BJ (cell line): ENCODE measurements around the gene TANK. TPM values are rescaled to one million over a fixed set of nuclear protein-coding genes. Genes with fewer than 3 reads are reported as not detected.

Source experiments
- CTCF ChIA-PET: fragments of 350-600 bp; formaldehyde crosslinking; extraction: SDS; loops from one replicate; lab custom pipeline; 2021; ENCODE audit warnings: antibody characterized with exemption, inconsistent platforms; lab: Yijun Ruan, JAX
- POLR2A ChIA-PET: fragments of 300-600 bp; sonication (Branson Sonifier 250); formaldehyde crosslinking; extraction: SDS; loops from one replicate; lab custom pipeline; 2021; ENCODE audit warnings: antibody characterized with exemption; lab: Charles Lee
- DNase-seq: peaks from one replicate; pipeline ENCODE4 v3.0.0-alpha.2; 2011; ENCODE audit warnings: low read depth
- H3K27me3 ChIP-seq: 2 replicates; pipeline ENCODE4 v1.6.0; 2011; ENCODE audit warnings: low read length; ENCODE audit not compliant: control insufficient read depth, insufficient read depth
- H3K36me3 ChIP-seq: 2 replicates; pipeline ENCODE4 v1.5.1; 2011; ENCODE audit warnings: low read length; ENCODE audit not compliant: control insufficient read depth, insufficient read depth
- H3K4me3 ChIP-seq: 2 replicates; pipeline ENCODE4 v1.5.1; 2011; ENCODE audit warnings: low read depth, mild to moderate bottlenecking, control low read depth, low read length
- CTCF ChIP-seq: IDR thresholded peaks from 2 replicates; pipeline ENCODE4 v1.5.1; 2011; ENCODE audit warnings: low read depth, mild to moderate bottlenecking, control low read depth, inconsistent platforms, low read length, moderate library complexity; ENCODE audit not compliant: insufficient read depth
- polyA plus RNA-seq: library from polyadenylated mRNA; depleted of rRNA; stranded (reverse); fragments of >200 nt; gene quantifications from 2 replicates; pipeline ENCODE4 v1.2.3, GENCODE V29; 2011

The TANK gene
- polyA plus RNA-seq, 1 experiment, result 29.8 TPM

- Histone ChIP-seq H3K27me3 (no peaks in the 10 kb centered on the region), H3K4me3 (no peak overlapping the region), H3K36me3 (peaks cover 2% of the 10 kb centered on the region; the same call in 1 of the 2 replicates)
- ChIA-PET POLR2A (no interaction called here), CTCF (interaction anchor here (0.8 kb wide), 1 partner anchor 159 kb away, joined by 4 read pairs; no protein-coding TSS in a partner anchor)
- no peak for DNase-seq
- no peak for TF ChIP-seq CTCF
These were observed 3.2 kb downstream of the TANK start for GRCh38 chr2:161163440-161163839.

- ChIA-PET POLR2A (no interaction called here), CTCF (interaction anchor here (0.8 kb wide), 1 partner anchor 160 kb away, joined by 4 read pairs; no protein-coding TSS in a partner anchor)
- TF ChIP-seq CTCF, result no peak
- DNase-seq, result no peak
- Histone ChIP-seq H3K36me3 (peaks cover 2% of the 10 kb centered on the region; the same call in 1 of the 2 replicates), H3K4me3 (no peak overlapping the region), H3K27me3 (no peaks in the 10 kb centered on the region)
These were observed 3.9 kb downstream of the TANK start for GRCh38 chr2:161164161-161164560.

DNA sequence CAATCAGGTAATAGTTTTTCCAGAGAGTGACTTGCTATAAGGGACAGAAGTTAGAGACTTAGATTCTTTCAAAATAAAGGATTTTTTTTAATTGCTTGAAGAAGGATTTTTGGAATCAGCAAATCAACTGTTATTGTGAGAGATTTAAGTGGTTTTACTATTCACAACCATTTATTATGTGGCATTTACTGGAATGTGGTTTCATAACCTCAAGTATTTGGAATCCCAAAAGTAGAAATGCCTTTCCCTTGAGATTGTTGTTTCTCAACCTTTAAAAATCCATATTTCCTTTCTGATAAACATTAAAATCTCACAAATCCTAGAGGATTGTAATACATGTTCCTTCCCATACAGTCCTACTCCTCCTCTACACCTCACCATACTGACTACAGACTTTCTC is 5.0 kb downstream of the TANK start:
- TF ChIP-seq CTCF, result no peak
- POLR2A ChIA-PET, result no interaction called here
- Histone ChIP-seq H3K4me3 (no peak overlapping the region), H3K36me3 (peaks cover 2% of the 10 kb centered on the region; the same call in 1 of the 2 replicates), H3K27me3 (no peaks in the 10 kb centered on the region)
- CTCF ChIA-PET, result no interaction called here
- DNase-seq, result peak; percentile 59

GRCh38 chr2:161165811-161166210 is 5.6 kb downstream of the TANK start:
- Histone ChIP-seq H3K27me3 (no peaks in the 10 kb centered on the region), H3K4me3 (no peak overlapping the region), H3K36me3 (peaks cover 2% of the 10 kb centered on the region; the same call in 1 of the 2 replicates)
- no peak for DNase-seq
- CTCF ChIA-PET, result no interaction called here
- POLR2A ChIA-PET, result no interaction called here
- no peak for TF ChIP-seq CTCF

DNA sequence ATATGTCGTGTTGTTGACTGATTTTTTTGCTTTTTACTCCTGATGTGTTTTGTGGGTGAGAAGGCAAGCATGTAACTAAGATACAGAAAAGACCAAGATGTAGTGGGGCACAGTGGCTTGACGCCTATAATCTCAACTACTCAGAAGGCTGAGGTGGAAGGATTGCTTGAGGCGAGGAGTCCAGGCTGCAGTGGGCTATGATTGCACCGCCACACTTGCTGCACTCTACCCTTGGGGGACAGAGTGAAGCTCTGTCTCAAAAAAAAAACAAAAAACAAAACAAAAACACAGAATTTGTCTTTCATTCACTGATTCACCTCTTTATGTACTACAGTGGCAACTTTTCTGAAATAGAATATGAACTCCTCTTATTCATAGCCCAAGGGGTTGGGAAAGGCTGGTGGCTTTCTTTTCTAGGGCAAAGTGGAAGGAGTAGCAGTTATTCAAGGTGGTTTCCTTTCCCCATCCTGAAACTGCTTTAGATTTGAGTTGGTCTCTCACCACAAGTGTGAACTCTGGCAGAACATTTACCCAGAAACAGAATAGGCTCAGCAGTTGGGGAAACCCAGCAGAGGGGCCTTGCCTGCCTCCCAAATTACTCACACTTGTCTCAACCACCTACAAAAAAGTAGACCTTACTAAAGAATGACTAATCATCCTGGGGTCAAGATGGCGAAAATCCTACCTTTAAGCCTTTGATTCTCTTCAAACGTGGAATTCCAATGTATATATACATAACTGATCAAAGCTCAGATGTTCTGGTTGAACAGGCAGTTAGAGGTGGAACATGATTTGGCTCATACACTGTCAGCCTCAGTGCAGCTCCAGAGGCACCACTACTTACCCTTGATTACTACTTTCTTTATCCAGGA is 6.5 kb downstream of the TANK start:
- TF ChIP-seq CTCF, result no peak
- POLR2A ChIA-PET, result no interaction called here

More for the DNA sequence above, 6.5 kb downstream of the TANK start:
- CTCF ChIA-PET, result interaction anchor here (0.7 kb wide), 1 partner anchor 103 kb away, joined by 4 read pairs; no protein-coding TSS in a partner anchor
- Histone ChIP-seq H3K36me3 (peaks cover 2% of the 10 kb centered on the region; the same call in 1 of the 2 replicates), H3K4me3 (no peak overlapping the region), H3K27me3 (no peaks in the 10 kb centered on the region)
- no peak for DNase-seq
